ENCODE results near the gene DSCAM.

Gene DSCAM

DNA sequence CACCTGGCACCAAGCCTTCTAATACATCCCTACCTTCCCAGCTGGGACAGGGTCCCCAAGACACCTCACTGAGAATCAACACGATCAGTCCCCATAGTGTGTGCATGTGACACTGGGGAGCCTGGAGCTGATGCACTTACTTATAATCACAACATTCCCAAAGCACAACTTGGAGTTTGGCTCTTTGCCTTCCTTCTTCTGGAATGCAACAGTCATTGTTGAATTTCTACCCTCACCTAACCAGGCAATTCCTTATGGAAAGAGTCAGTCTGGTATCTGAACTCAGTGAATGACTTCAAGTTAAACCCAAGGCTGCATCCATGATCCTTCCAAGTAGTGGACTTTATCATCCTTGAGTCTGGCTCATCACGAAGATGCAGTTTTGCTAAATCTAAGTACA is 86.1 kb downstream of the DSCAM start:
- DNase-seq = no peak

DNA sequence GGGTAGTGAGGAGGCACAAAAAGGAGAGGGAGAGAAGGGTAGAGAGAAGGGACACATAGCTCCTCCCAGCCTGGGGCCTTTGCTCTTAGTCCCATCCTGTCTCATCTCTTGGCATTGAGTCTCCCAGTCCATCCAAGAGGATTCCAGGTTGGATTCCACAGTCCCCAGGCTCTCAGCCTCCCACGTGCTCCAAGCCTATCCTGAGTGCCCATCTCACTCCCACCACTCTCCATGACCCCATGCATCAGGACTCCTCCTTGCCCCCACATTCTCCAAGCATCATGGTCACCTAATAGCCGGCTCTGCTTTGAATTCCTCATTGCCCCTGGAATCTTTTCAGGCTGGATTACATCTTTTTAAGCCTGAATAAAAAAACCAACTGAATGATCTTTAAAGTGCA is 87.9 kb downstream of the DSCAM start:
- no peak for DNase-seq

DNA sequence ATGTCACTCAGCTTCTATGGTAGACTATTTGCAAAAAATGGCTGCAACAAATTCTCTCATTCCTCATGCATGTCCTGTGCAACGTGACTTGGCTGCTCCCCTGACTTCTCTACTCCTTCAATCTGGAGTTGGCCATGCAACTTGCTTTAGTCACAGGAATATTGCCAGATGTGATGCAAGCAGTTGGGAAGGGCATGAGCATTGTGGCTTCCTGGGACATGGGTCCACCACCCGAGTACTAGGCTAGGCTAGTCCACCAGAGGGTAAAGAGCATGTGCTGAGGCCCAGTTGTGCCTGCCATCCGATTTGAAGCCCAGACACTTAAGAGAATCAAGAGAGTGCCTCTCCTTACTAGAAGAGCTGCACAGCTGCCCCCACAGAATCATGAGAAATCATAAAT is 89.6 kb downstream of the DSCAM start:
- no peak for DNase-seq

DNA sequence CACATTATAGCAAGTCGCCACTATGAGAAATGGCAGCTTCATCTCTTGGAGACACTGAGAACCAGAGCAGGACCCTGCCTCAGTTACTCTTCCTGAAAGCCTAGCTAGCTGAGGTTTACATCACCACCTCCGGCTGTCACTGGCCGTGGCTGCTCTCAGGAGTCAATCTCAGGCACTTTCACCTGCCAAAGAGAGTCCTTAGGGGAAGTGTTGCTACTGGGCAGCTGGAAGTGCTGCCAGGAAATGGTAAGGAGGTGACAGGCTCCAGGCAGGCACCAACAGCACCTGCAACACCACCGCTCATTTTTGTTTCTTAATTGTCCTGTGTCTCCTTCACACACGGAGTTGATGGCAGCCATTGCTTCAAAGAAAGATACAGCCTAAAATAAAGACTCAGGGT is 92.5 kb downstream of the DSCAM start:
- no peak for DNase-seq

GRCh38 chr21:40753756-40754155 is 93.2 kb downstream of the DSCAM start:
- DNase-seq = no peak

- no peak for DNase-seq
These were observed 94.8 kb downstream of the DSCAM start for GRCh38 chr21:40752125-40752524.

DNA sequence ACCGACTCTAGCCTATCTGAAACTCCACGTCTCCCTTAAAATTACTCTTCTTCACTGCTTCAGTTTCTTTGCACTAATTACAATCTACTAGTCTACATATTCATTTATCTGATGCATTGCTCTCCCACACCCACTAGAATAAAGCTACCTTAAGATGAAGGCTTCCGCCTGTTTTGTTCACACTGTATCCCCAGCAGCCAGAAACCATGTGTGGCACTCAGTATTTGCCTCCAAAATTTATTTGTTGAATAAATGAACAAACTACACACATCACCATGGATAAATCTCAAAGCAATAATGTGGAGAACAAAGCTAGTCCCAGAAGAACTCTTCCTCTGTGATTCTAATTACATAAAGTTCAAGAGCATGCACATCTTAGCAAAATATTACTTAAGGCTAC is 95.7 kb downstream of the DSCAM start:
- no peak for DNase-seq

- DNase-seq = no peak
These were observed 110.8 kb downstream of the DSCAM start for GRCh38 chr21:40736145-40736544.

- DNase-seq = no peak
These were observed 113.9 kb downstream of the DSCAM start for GRCh38 chr21:40733024-40733397.

DNA sequence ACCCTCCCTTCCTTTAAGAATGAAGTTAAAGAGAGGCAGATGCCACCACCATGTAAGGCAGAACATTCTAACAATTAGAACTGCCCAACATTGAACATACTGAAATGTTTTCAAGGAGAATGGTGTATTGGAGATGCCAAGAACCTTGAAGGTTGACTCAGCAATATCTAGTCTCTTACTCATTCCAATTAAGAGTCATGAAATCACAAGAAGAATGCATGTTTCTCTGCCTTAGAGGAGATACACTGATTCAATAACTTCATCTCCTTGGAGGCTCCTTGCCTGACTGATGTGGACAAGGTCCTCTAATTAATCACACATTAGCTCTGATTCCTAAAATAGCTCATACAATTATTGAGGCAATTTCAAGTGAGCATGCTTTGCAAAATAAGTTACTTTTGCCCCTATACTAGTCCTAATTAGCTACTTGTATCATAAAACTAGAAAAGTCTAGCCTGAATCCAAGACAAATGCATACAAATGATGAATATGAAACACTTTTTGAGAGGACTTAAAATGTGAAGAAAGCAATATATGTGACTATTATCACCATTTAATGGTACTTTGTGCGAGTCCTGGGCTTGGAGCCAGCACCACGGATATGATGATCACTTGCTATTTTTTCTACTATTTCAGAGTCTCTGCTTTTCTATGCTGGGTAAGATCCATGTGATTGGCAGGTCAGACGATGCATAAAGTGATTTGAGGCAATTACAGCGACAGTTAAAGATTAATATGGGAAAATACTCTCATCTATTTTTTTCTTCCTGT is 114.5 kb downstream of the DSCAM start:
- DNase-seq = no peak

- DNase-seq = no peak
These were observed 115.8 kb downstream of the DSCAM start for GRCh38 chr21:40731206-40731605.

GRCh38 chr21:40730426-40730800 is 116.5 kb downstream of the DSCAM start:
- no peak for DNase-seq

DNA sequence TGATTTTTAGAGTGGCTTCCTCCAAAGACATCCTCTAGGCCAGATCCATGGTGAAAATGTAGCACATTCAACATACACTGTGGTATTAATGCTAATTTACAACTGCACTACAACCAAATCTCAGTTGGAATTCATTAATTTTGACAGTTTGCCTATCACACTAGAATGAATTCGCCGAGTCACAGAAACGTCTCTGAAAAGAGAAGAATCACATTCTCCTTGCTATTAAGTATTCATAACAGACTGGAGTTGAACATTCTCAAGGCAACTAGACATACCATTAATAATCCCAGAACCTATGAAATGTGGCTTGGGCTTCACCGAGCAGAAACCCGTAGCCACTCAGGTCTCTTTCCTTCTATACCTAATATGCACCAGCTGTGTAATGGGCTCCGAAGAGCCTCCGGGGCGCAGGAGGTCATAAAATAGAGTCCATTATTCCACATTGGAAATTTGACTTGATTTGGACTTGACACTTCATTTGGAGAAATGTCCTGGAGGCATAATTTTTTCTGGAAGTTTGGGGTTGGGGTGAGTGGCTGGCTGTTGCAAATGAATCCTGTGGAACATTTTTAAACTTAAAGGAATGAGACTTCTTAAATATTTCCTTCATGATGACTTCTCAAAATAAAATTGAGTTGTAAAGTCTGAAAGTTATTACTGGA is 117.1 kb downstream of the DSCAM start:
- DNase-seq = no peak

GRCh38 chr21:40723966-40724365 is 123.0 kb downstream of the DSCAM start:
- no peak for DNase-seq

DNA sequence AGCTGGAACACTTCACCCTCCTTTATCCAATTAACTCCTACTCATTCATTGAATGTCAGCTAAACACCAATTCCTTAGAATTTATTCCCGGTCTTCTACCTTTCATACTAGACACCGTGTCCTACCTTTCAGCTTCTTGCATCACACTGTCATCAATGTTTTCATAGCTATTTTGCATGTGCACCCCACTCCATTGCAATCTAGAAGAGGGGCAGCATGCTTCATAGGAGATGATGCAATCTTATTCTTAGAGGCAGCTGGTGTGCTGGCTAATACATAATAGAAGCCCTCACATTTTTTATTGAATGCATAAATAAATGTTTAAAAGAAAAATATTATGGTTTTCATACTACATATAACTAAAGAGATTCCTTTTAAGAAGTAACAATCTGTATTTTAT is 123.6 kb downstream of the DSCAM start:
- no peak for DNase-seq

- no peak for DNase-seq
These were observed 127.3 kb downstream of the DSCAM start for GRCh38 chr21:40719615-40720014.

DNA sequence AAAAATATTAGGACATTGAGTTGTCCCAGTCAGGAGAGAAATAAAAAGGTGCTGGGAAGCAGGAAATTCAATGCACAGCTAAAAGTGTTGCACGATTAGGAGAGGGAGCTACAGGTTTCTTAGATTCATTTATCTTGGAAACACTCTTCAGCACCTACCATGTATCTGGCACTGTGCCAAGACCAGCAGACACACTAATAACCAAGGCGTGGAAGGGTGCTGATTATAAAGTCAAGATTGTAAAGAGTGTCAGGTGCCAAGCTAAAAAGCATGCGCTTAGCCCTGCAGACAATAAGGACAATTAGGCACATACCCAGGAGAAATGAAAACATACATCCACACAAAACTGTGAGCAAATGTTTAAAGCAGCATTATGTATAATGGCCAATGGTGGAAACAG is 129.9 kb downstream of the DSCAM start:
- no peak for DNase-seq

DNA sequence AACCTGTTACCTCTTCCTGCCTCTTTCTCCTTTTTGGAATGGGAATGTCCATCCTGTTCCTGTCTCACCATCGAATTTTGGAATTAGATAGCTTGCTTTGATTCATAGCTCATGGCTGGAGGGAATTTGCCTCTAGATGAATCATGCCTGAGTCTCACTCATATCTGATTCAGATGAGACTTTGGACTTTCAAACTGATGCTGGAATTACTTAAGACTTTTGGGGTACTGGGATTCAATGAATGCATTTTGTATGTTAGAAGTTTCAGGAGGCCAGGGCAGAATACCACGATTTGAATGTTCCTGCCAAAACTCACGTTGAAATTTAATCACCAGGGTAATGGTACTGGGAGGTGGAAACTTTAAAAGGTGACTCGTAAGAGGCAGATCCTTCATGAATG is 132.4 kb downstream of the DSCAM start:
- no peak for DNase-seq

- DNase-seq = no peak
These were observed 139.2 kb downstream of the DSCAM start for GRCh38 chr21:40707656-40708244.

DNA sequence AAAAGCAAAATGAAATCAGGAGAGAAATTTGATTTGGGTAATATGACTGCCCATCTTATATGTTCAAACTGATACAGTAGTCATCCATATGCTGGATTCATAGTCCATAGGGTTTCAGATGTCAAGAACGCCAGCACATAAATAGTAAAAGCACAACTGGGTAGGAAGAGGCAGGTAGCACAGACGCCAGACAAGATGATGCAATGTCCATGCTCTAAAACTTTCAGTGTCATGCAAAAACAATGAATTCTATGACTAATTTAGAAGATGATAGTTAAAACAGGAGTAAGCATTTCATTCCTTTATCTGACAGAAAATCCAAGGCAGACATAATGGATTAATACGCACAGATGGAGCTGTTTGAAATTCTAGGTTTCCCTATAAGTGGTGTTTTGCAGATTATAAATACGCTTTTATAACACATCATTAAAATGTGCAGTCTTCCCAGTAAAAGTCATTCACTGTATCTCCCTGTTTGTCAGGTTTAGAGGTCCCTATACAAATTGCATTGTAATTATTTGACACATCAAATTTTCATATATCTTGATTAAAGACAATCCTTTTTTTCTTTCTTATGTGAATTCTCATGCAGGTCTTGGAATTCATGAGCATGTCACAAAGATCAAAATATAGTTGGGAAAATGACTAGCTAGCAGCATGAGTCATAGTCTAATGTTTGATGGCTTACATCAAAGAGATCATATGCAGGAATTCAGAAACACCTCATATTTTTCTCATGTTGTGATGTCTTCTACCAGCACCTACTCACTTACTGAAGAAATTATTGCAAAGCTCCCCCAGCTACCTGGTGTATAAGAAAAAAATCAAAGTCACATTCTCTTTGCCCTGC is 139.9 kb downstream of the DSCAM start:
- no peak for DNase-seq

DNA sequence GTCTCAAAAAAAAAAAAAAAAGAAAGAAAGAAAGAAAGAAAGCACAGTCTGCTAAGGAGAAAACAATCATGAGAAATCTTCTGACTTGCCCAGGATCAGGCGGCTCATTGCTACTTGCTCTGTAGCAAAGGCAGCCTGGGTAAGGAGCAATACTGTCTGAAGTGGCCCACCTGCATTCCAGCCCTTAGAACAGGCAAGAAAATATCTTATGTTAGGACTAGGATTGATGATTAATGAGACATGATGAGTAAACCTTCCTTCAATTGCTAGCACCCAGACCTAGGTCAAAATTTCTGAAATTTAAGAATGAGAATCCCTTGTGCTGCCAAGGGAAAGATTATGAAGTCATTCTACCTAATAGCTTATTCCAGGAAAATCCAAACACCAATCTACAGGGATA is 140.8 kb downstream of the DSCAM start:
- DNase-seq = no peak

DNA sequence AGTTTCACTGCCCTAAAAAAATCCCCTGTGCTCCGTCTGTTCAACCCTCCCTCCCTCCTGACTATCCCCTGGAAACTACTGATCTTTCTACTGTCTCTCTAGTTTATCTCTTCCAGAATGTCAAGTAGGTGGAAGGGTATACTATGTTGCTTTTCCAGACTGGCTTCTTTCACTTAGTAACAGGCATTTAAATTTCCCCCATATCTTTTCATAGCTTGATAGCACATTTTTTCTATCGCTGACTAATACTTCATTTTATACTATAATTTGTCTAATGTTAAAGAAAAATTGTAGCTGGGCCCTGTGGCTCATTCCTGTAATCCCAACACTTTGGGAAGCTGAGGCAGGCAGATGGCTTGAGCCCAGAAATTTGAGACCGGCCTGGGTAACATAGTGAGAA is 142.8 kb downstream of the DSCAM start:
- no peak for DNase-seq

DNA sequence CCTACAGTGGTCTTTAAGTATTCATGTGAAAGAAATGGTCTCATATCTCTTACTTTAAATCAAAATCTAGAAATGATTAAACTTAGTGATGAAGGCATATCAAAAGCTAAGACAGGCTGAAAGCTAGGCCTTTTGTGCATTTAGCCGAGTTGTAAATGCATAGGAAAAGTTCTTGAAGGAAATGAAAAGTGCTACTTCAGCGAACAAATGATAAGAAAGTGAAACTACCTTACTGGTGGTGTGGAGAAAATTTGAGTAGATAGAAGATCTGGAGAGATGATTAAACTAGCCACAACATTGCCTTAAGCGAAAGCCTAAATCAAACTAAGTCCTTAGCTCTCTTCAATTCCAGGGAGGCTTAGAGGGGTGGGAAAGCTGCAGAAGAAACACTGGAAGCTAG is 147.6 kb downstream of the DSCAM start:
- DNase-seq = no peak

DNA sequence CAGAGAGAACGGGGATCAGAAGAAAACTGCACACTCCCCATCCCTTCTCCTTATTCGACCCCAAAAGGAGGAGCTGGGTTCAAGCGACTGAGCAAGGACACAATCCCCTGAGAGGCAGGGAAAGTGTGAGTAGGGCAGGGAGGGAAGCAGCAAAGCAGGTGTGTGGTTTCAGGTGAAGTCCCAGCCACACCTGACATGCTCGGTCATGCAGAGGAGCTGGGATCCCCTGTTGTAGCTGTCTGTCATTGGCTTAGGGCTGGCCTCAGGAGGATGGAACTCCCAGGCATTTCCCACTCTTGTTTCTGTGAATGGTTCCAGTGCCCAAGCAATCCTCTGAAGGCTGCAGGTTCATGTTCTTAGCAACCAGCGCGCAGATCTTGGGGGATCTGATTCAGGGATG is 150.7 kb downstream of the DSCAM start:
- DNase-seq = no peak

All from SIG-M5 (cell line).